ENCODE data around the gene PLPP2. TPM values are rescaled to one million over a fixed set of nuclear protein-coding genes. Genes with fewer than 3 reads are reported as not detected.

Gene PLPP2
- total and polyA plus RNA-seq, 2 of the 4 experiments (the other 2 are of a cell fraction), result 2.3 to 4.2 TPM

DNA sequence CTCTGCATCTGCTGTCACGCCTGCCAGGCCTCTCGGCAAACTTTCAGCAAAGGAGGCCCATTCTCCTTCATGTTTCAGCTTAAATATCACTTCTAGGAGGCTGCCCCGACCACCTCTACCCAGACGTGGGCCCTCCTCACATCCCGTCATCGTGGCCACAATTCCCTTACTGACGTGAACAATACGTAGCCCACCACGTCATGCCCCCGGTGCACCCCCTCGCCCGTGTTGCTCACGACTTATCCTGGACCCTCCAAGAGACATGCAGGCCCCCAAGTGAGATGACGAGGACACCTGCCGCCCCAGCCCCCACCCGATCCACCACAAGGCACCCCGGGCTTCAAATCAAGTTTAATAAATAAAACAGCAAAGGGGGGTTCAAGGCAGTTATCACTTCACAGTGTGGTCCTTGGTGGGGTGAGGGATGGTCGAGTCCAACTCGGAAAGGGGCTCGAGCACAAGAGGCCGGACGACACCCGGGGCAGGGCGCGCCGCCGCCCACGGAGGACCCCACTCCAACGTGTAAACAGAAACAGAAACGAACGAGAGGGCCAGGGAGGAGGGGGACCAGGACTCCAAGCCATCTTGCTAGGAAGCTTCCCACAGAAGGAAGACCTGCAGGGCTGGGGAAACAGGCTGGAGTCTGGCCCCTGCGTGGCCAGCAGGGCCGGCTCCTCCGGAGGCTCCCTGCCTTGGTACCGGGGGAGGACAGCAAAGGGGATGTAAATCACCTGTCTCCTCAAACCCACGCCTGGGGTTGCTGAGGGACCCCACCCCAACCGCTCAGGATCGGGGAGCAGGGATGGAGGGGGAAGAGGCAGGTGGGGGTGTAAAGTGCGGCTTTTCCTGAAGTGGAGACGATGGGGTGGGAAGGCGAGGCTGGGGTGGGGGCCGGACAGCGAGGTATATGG is 14.3 kb upstream of the PLPP2 start:
- Histone ChIP-seq H4K8ac (ENCODE audit: low read depth in 2 of 2, low read length in 2 of 2) (no peak overlapping the region), H3K4me1 (ENCODE audit: control insufficient read depth, insufficient read depth, low read length) (no peaks in the 10 kb centered on the region), H3K4me2 (ENCODE audit: low read depth, low read length) (no peak overlapping the region), H3K9me1 (ENCODE audit: insufficient read depth, low read length) (0 out of 2 replicates have a peak, but pooled peaks cover 7% of the 10 kb centered on the region), H2BK120ac (ENCODE audit: low read depth, low read length) (no peak overlapping the region), H3K23ac (ENCODE audit: low read depth, low read length) (no peak overlapping the region), H2AFZ (replicated peaks; ENCODE audit: low read length, poor library complexity) (no peak overlapping the region), H3K14ac (replicated peaks; ENCODE audit: low read depth, low read length) (no peak overlapping the region), H2BK5ac (ENCODE audit: low read depth, low read length, poor library complexity, severe bottlenecking) (no peak overlapping the region), H3K4ac (ENCODE audit: low read depth, low read length) (no peak overlapping the region), H2AK9ac (replicated peaks; ENCODE audit: low read depth, low read length, poor library complexity) (peak overlapping the region; percentile 28), H2BK15ac (ENCODE audit: low read depth, low read length) (no peak overlapping the region), H3K27me3 (ENCODE audit: control insufficient read depth, insufficient read depth, low read length) (no peaks in the 10 kb centered on the region), H3K9me3 (ENCODE audit: control insufficient read depth, insufficient read depth, low read length) (no peaks in the 10 kb centered on the region), H4K5ac (ENCODE audit: low read depth, low read length) (no peak overlapping the region), H2AK5ac (ENCODE audit: low read depth, low read length) (no peak overlapping the region), H2BK20ac (ENCODE audit: low read depth, low read length) (no peak overlapping the region), H3K56ac (ENCODE audit: extremely low read depth, insufficient read depth, low read length) (no peak overlapping the region), H4K20me1 (ENCODE audit: insufficient read depth, low read length) (peaks cover 21% of the 10 kb centered on the region), H4K91ac (ENCODE audit: insufficient read depth, low read depth, low read length) (no peak overlapping the region), H3K18ac (ENCODE audit: low read depth, low read length) (no peak overlapping the region), H3K9ac (ENCODE audit: low read depth, low read length) (no peak overlapping the region), H3K4me3 (ENCODE audit: insufficient read depth, low read depth, low read length) (no peak overlapping the region), H3K36me3 (ENCODE audit: control insufficient read depth, insufficient read depth, low read length) (peaks cover 44% of the 10 kb centered on the region), H3K79me1 (ENCODE audit: low read depth in 1 of 2, low read length in 2 of 2) (peaks cover 0 to 36% of the 10 kb centered on the region in 2 experiments), H3K27ac (ENCODE audit: insufficient read depth, low read length) (no peak overlapping the region)
- 94% methylated on average over 17 of the region's 43 CpGs; no CpG with 5 or more reads in 1 of the 2 experiments for WGBS, 2 experiments (ENCODE audit: extremely low coverage in 2 of 2, insufficient read length in 1 of 2)
- ChIA-PET CTCF (no interaction called here), POLR2A (ENCODE audit: unreplicated experiment) (no interaction called here)
- DNase-seq (no peak), ATAC-seq (ENCODE audit: low read depth) (no peak)
- BruUV-seq (replicated peaks), result no TSS peak
- in situ Hi-C loops (cut with MboI; ENCODE audit: low sequenced_read_pairs), result no loop called here
- intact Hi-C loops (cut with micrococcal nuclease), result no loop called here
- dilution Hi-C loops (cut with HindIII; ENCODE audit: low sequenced_read_pairs, unreplicated experiment), result no loop called here
- TF ChIP-seq MAZ (IDR thresholded peaks at IDR 0.05; ENCODE audit: borderline replicate concordance, low read depth, low read length) (no peak), MAFK (IDR thresholded peaks at IDR 0.05; ENCODE audit: low read depth, low read length) (no peak), CEBPB (IDR thresholded peaks at IDR 0.05; ENCODE audit: low read depth, low read length) (no peak), RCOR1 (IDR thresholded peaks at IDR 0.05; ENCODE audit: insufficient replicate concordance, low read length) (no peak), SMC3 (IDR thresholded peaks at IDR 0.05; ENCODE audit: low read depth, low read length) (no peak)
- TF ChIP-seq, protein P1, sequence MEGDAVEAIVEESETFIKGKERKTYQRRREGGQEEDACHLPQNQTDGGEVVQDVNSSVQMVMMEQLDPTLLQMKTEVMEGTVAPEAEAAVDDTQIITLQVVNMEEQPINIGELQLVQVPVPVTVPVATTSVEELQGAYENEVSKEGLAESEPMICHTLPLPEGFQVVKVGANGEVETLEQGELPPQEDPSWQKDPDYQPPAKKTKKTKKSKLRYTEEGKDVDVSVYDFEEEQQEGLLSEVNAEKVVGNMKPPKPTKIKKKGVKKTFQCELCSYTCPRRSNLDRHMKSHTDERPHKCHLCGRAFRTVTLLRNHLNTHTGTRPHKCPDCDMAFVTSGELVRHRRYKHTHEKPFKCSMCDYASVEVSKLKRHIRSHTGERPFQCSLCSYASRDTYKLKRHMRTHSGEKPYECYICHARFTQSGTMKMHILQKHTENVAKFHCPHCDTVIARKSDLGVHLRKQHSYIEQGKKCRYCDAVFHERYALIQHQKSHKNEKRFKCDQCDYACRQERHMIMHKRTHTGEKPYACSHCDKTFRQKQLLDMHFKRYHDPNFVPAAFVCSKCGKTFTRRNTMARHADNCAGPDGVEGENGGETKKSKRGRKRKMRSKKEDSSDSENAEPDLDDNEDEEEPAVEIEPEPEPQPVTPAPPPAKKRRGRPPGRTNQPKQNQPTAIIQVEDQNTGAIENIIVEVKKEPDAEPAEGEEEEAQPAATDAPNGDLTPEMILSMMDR (conservative IDR thresholded peaks at IDR 0.05; ENCODE audit: low read depth, low read length), result no peak
- TF ChIP-seq, protein P2, sequence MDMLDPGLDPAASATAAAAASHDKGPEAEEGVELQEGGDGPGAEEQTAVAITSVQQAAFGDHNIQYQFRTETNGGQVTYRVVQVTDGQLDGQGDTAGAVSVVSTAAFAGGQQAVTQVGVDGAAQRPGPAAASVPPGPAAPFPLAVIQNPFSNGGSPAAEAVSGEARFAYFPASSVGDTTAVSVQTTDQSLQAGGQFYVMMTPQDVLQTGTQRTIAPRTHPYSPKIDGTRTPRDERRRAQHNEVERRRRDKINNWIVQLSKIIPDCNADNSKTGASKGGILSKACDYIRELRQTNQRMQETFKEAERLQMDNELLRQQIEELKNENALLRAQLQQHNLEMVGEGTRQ (IDR thresholded peaks at IDR 0.05; ENCODE audit: low read depth, low read length), result no peak

Measured in IMR-90 (cell line).